OCI-LY3 (cell line): ENCODE data around the gene NARF.

Experiments
- EZH2phosphoT487 ChIP-seq: fragments of 200-600 bp; shearing (Covaris generic); IDR thresholded peaks from 2 replicates; pipeline ENCODE4 v1.6.1; 2018; ENCODE audit warnings: antibody characterized with exemption, mixed run types, low read depth
- TF ChIP-seq, protein P1 (sequence below): fragments of 200-600, 300-600 bp; sonication (generic); IDR thresholded peaks from 2 replicates; pipeline ENCODE4 v1.5.1; 2014; ENCODE audit warnings: antibody characterized with exemption, low read length, low read depth

- TF ChIP-seq, protein P1, sequence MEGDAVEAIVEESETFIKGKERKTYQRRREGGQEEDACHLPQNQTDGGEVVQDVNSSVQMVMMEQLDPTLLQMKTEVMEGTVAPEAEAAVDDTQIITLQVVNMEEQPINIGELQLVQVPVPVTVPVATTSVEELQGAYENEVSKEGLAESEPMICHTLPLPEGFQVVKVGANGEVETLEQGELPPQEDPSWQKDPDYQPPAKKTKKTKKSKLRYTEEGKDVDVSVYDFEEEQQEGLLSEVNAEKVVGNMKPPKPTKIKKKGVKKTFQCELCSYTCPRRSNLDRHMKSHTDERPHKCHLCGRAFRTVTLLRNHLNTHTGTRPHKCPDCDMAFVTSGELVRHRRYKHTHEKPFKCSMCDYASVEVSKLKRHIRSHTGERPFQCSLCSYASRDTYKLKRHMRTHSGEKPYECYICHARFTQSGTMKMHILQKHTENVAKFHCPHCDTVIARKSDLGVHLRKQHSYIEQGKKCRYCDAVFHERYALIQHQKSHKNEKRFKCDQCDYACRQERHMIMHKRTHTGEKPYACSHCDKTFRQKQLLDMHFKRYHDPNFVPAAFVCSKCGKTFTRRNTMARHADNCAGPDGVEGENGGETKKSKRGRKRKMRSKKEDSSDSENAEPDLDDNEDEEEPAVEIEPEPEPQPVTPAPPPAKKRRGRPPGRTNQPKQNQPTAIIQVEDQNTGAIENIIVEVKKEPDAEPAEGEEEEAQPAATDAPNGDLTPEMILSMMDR: peak; percentile 98
- no peak for TF ChIP-seq EZH2phosphoT487
These were observed 43.8 kb upstream of the NARF start for GRCh38 chr17:82414548-82415281.
